Testis (tissue), 3 donors: ENCODE results near the gene TFF2. TPM values are rescaled to one million over a fixed set of nuclear protein-coding genes. Genes with fewer than 3 reads are reported as not detected.

ENCODE experiments used
- DNase-seq: peaks from one replicate; pipeline ENCODE4 v3.0.0-alpha.2; 2019
- H3K27ac ChIP-seq, 2 donors: fragments of 200-600 bp; sonication (generic); one replicate each; pipeline ENCODE4 v1.5.1; 2019
- H3K27me3 ChIP-seq: fragments of 200-600 bp; sonication (generic); one replicate; pipeline ENCODE4 v1.5.1; 2019
- H3K36me3 ChIP-seq: fragments of 200-600 bp; sonication (generic); one replicate; pipeline ENCODE4 v1.5.1; 2017; ENCODE audit warnings: low read depth; ENCODE audit errors: missing control alignments
- H3K4me1 ChIP-seq: fragments of 200-600 bp; sonication (generic); one replicate; pipeline ENCODE4 v1.5.1; 2019
- H3K4me3 ChIP-seq, 2 donors: fragments of 200-600 bp; sonication (generic); one replicate each; pipeline ENCODE4 v1.5.1; 2017 to 2019
- H3K9me3 ChIP-seq: fragments of 200-600 bp; sonication (generic); one replicate; pipeline ENCODE4 v1.5.1; 2017
- CTCF ChIP-seq, 3 experiments: fragments of 450-650 bp in 2 of 3; fragments of 200-600 bp in 1 of 3; sonication (generic) in 1 of 3; IDR thresholded peaks; one replicate each; pipeline ENCODE4 v1.5.1; 2016 to 2019; ENCODE audit warnings: antibody characterized with exemption in 3 of 3, mild to moderate bottlenecking in 2 of 3, moderate library complexity in 1 of 3
- POLR2A ChIP-seq: fragments of 450-650 bp; IDR thresholded peaks from one replicate; pipeline ENCODE4 v1.6.1; 2017; ENCODE audit warnings: antibody characterized with exemption, mild to moderate bottlenecking, moderate library complexity
- WGBS, 2 donors: methylation state at CpG; one replicate each; pipeline ENCODE4 v1.1.5; 2018; 5-methylcytosine and 5-hydroxymethylcytosine counted together
- intact Hi-C: fragments of 100-400 bp; cut with DNase I; formaldehyde crosslinking; loops from one replicate; pipeline ENCODE4 v1.15.1; 2023; ENCODE audit warnings: low total_unique reads
- polyA plus RNA-seq: library from polyadenylated mRNA; stranded (reverse); fragments of 350-450 nt; fragmentation: Illumina TruSeq; extraction: RNeasy Lipid Tissue Mini Kit (QIAGEN cat#74804); gene quantifications from one replicate; pipeline ENCODE4 v1.2.3, GENCODE V29; 2014; ENCODE audit warnings: low read depth, low replicate concordance; ENCODE audit not compliant: insufficient read depth
- total RNA-seq, 2 donors: library from RNA; depleted of rRNA; stranded (reverse); fragments of >200 nt; gene quantifications; one replicate each; pipeline ENCODE4 v1.2.3, GENCODE V29; 2016

TFF2 gene
- total and polyA plus RNA-seq, 3 donors from 2014 or later, result not detected

GRCh38 chr21:42370894-42371654 is 20.3 kb upstream of the TFF2 start:
- Histone ChIP-seq H3K27ac (no peak overlapping the region), H3K27me3 (no peaks in the 10 kb centered on the region), H3K9me3 (no peaks in the 10 kb centered on the region), H3K4me3 (no peak overlapping the region), H3K4me1 (no peaks in the 10 kb centered on the region), H3K36me3 (no peaks in the 10 kb centered on the region)
- no peak for TF ChIP-seq CTCF (IDR thresholded peaks at IDR 0.05)
- no peak for TF ChIP-seq POLR2A
- WGBS, 2 donors, result 79 to 83% methylated on average over 18 of the region's 18 CpGs
- no peak for DNase-seq
- intact Hi-C loops, result no loop called here

- no peak overlapping the region for H3K27ac ChIP-seq
- no peak overlapping the region for H3K4me3 ChIP-seq
- intact Hi-C loops, result no loop called here
- H3K9me3 ChIP-seq, result no peaks in the 10 kb centered on the region
- DNase-seq, result no peak
- TF ChIP-seq CTCF (IDR thresholded peaks at IDR 0.05) (no peak), POLR2A (no peak)
- H3K36me3 ChIP-seq, result no peaks in the 10 kb centered on the region
- H3K27me3 ChIP-seq, result no peaks in the 10 kb centered on the region
- 59 to 67% methylated on average over 5 to 14 of the region's 16 CpGs for WGBS, 2 donors
- H3K4me1 ChIP-seq, result no peaks in the 10 kb centered on the region
Observed at GRCh38 chr21:42369821-42370220, 19.0 kb upstream of the TFF2 start.

- no peak for TF ChIP-seq CTCF (IDR thresholded peaks at IDR 0.05)
- no peak for TF ChIP-seq POLR2A
- H3K27me3 ChIP-seq, result no peaks in the 10 kb centered on the region
- H3K9me3 ChIP-seq, result no peaks in the 10 kb centered on the region
- H3K27ac ChIP-seq, result no peak overlapping the region
- DNase-seq, result no peak
- H3K4me3 ChIP-seq, result no peak overlapping the region
- 89 to 95% methylated on average over 14 of the region's 14 CpGs for whole genome bisulfite sequencing, 2 donors
- no peaks in the 10 kb centered on the region for H3K4me1 ChIP-seq
- H3K36me3 ChIP-seq, result no peaks in the 10 kb centered on the region
- intact Hi-C loops, result no loop called here
Observed at GRCh38 chr21:42367367-42368165, 16.8 kb upstream of the TFF2 start.

- TF ChIP-seq CTCF (IDR thresholded peaks at IDR 0.05) (no peak), POLR2A (no peak)
- 78 to 88% methylated on average over 11 to 19 of the region's 19 CpGs for WGBS, 2 donors
- no peaks in the 10 kb centered on the region for H3K27me3 ChIP-seq
- no peak within 1 kb of the TSS for H3K27ac ChIP-seq
- H3K4me3 ChIP-seq, result no peak within 1 kb of the TSS
- intact Hi-C loops, result no loop called here
- no peaks in the 10 kb centered on the region for H3K4me1 ChIP-seq
- H3K36me3 ChIP-seq, result no peaks in the 10 kb centered on the region
- no peaks in the 10 kb centered on the region for H3K9me3 ChIP-seq
- DNase-seq, result no peak
Observed at GRCh38 chr21:42366292-42367010, 15.7 kb upstream of the TFF2 start, which contains the start of gene TFF1. Gene TFF1 (minus strand): TSS chr21:42366535. CDS start chr21:42366495, 40 bp downstream.
